NOMO-1 treated with DMSO at 0.1 percent for 48 hours (cell line): ENCODE data around the gene RASA1.

Source experiments
- DNase-seq: peaks from one replicate; lab custom pipeline; 2025; ENCODE audit not compliant: unreplicated experiment; lab: John Stamatoyannopoulos, UW

RASA1 gene

DNA sequence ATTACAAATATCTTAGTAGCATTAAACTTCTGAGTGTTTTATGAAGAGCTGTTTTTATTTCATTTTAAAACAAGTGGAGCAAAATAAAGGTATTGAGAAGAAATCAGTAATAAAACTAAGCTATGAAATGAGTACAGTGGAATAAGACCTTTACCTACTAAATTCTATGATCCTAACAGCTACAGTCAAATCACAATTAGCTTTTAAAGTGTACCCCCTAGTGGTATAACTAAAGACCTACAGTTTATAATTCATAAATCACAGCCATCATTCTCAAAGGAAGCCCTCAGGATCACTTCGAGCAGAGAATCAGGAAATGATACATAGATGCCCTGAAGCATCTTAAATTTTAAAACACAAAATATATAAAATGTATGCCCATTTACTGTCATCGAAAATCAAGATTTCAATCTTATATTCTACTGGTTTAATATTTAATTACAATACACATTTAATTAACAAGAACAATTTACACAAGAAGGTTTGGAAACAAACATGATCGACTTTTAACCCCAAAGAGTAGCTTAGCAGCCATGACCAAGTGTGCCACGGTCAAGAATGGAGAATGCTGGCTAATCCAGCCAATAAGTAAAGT lies 132.7 kb downstream of the RASA1 start:
- peak; percentile 70 for DNase-seq

DNA sequence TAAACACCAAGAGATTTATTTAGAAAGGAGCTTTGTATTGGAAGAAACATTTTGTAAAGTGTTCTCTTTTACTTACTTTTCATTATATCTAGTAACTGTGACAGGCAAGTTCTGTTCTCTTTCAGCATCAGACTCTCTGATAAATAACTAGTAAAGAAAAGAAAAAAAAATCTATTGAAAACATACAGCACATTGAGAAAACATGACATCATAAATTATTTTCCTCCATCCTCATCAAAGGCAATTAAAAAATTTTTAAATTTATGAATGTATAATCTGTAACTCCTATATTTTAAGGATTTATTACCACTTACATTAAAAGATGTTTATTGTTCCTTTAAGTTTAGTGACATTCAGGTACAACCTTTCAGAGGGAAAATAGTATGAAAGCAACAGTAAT lies 133.9 kb downstream of the RASA1 start:
- no peak for DNase-seq

DNA sequence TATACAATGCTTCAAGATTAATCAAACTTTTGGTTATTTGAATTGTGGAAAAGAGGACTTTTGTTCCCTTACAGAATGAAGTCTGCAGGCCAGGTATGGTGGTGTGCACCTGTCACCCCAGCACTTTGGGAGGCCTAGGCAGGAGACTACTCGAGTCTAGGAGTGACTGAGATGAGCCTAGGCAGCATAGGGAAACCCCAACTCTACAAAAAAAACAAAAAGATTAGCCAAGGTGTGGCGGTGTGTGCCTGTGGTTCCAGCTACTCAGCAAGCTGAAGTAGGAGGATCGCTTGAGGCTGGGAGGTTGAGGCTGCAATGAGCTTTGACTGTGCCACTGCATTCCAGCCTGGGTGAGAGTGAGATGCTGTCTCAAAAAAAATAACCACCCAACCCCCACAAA lies 135.7 kb downstream of the RASA1 start:
- DNase-seq: no peak

DNA sequence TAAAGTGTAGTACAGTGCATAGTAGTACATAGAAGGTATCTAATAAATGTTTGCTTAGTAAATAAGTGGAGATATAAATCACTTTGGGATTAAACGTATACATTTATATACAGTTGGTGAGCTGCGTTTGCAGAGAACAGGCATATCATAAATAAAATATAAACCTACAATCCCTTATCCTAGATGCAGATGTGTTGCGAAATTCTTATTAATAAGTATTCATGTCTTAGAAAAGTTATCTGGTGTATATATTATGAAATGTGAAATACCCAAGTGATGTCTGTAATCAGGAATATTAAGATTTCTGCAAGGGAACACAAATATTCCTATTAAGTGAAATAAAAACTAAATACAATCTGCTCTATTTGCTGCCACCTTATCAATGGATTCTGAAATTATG lies 136.2 kb downstream of the RASA1 start:
- DNase-seq: no peak

GRCh38 chr5:87404359-87404758 lies 136.7 kb downstream of the RASA1 start:
- no peak for DNase-seq

DNA sequence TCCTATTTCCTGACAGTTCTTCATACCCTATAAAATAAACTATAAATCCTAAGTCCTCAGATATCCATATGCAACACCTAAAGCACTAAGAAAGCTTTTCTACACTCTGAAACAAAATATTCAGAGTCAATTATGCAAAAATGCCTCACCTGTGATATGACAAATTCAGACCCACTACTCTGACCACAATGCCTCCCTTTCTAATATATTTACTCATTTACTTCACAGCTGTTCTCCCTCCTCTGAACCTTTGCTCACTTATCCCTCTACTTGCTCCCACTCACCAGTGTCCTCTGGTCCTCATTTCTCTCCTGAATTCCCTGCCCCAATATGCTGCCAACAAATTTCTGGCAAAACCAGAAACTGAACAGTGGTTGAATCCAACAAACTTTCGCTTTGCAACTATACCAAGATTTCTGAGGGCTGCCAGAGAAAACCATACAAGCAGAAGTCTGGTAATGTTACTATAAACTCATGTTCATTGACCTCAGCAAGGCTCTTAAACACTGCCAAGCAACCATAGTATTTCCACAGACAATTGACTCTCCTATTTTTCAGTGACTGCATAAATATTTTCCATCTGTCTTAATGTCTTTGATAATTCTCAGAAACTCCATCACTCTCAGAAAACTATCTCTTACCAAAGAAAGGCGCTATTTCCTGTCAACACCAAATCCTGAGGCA lies 137.9 kb downstream of the RASA1 start:
- no peak for DNase-seq

DNA sequence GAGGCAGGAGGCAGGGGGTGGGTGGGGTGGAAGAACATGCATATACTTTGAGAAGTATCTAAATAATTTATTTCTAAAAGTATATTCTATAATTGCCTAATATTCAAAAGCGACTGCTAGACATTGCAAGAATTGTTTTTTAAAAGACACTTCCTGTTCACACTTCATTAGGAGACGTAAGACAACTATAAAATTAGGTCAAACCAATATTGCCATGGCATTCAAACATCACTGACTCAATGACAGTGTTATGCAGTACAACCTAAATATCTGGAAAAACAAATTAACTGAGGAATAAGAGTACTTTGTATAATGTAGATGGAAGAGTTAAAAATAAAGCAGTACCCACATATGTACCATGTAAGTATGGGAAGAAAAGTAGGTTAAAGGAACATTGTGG lies 140.5 kb downstream of the RASA1 start:
- DNase-seq: no peak

GRCh38 chr5:87410931-87411330 lies 143.2 kb downstream of the RASA1 start:
- DNase-seq: no peak

DNA sequence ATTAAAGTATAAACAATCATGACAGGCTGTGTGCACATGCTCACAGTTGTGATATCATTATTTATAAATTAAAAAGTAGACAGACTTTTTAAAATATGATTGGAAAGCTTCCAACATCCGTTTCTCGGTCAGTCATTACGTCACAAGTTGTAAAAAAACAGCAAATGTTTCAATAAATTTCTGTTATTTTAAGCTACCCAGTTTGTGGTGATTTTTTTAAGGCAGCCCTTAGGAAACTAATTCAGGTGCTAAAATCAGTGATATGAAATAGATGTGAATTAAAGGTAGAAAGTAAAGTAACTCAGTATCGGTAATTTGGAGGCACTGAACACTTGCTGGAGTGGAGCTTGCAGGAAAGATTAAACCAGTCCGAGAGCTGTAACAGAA lies 143.9 kb downstream of the RASA1 start:
- DNase-seq: no peak

DNA sequence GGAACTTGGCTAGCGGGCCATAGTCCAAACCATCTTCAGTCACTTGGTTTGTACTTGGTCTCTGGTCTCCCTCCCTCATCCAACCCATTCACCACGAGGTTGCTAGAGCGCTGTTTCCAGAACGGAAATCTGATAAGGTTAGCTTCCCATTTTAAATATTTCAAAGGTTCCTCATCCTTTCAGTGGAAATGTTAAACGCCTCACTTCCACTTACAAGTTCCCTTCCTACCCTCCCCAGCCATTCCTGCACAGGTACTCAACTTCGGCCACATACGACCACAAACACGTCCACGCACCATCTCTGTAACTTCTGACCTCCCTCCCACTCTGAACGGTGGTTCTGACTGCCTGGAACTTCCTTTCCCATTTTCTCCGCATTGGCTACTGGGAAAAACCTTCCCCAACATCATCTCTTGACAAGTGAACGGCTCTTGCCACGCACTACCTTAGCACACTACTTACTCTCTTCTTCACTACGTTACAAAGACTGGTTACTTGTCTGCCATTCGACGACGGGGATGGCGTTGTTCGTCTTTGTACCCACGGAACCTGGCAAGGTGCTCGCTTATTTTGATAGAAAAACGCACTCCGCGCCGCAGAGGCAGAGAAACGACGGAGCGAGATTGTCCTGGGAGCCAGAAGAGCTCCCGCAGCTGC lies 144.4 kb downstream of the RASA1 start:
- DNase-seq: peak; percentile 38

DNA sequence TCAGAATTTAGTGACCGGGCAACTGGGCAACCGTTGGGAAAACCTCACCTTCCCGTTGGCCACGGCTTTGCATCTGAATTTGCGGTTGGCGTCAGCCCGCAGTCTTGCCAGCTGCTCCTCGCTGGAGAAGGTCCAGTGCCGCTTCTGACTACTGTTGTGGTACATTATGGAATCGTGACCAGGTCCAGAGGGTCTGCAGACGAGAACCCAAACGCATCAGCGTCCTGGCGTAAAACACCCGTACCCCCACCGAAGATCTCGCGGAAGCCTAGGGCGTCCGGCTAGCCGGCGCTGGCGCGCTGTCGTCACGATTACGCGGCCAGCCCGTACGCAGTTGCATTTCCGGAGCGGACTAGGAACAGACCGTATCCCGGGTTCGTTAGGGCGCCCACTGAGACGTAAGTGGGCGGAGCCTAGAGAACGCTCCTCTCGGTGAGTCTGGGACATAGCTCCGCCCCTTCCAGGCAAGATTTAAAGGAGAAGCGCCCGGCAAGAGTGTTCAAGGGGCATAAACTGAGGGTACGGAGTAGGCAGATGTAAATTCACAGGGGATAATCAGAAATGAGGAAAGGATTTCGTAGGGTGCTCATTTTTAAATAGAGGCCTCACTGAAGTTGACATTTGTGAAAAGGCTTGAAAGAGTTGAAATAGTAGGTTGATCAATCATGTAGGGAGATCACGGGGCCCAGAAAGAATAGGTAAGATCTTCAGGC lies 145.1 kb downstream of the RASA1 start, which contains the start of gene CCNH:
Gene CCNH (minus strand): TSS at position 301 of the 713 bp plus-strand sequence. CDS start 136 bp downstream, at position 165.
- peak; percentile 98 for DNase-seq

- DNase-seq: no peak
Observed at GRCh38 chr5:87413343-87413645, 145.6 kb downstream of the RASA1 start.

DNA sequence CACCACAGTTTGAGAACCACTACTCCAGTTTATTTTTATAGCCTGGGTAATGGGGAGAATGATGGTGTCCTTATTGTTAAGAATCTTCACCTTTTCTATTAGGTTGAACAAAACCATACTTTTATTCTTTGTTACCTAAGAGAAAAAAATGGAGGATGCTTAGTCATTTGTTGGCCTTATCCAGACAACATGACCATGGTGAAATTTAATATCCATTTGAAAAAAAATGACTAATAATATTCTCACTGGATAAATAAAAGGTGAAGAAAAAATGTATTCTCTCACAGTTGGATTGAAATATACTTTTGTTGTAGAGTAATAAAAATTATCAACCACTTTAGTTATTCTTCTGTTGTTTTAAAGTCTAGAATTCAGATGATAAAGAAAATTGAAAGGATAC lies 150.8 kb downstream of the RASA1 start:
- DNase-seq: no peak

GRCh38 chr5:87421307-87421706 lies 153.6 kb downstream of the RASA1 start:
- no peak for DNase-seq

DNA sequence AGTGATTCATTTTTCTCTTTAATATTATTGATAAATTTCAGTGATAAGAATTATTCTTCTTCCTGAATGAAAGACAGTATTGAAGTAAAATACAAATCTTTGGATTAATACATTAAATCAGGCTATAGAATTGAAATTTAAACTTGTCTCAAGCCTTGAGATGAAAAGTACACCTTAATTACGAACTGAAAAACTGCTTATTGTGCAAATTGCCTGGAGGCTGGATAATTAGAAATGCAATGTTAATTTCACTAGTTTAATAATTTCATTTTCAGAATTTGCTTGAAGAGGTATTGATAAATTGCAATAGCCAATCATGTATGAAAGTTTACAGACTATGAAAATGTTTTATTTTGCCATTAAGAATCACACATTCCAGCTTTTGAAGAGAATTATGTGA lies 156.1 kb downstream of the RASA1 start:
- DNase-seq: no peak

GRCh38 chr5:87430863-87431457 lies 163.3 kb downstream of the RASA1 start:
- no peak for DNase-seq

DNA sequence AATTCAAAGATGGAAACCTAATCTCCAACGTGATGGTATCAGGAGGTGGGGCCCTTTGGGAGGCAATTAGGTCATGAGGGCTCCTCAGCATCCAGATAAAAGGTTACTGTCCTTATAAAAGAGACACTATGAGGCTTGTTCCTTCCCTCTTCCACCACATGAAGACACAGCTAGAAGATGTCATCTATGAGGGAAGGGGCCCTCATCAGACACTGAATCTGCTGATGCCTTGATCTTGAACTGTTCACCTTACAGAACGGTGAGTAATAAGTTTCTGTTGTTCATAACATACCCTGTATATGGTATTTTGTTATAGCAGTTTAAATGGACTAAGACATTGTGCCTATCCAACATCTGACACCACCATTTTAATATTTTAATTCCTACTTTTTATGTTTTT lies 164.8 kb downstream of the RASA1 start:
- DNase-seq: no peak

DNA sequence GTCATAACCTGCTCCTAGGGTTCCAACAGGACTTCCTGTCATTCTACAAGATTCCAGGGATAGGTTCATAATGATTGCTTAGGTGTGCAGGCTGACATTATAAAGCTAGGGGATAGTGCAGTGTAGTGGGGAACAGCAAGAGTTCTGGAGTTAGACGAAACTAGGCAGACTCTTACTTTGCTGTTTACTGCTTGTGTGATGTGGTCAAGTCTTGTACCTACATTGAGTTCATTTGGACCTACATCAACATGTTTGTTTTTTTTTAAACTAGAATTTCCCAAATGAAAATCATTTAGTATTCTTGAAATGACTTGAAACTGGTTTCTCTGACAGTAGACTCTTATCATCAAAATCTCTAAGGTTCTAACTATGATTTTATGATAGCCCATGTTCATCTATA lies 166.3 kb downstream of the RASA1 start:
- no peak for DNase-seq

DNA sequence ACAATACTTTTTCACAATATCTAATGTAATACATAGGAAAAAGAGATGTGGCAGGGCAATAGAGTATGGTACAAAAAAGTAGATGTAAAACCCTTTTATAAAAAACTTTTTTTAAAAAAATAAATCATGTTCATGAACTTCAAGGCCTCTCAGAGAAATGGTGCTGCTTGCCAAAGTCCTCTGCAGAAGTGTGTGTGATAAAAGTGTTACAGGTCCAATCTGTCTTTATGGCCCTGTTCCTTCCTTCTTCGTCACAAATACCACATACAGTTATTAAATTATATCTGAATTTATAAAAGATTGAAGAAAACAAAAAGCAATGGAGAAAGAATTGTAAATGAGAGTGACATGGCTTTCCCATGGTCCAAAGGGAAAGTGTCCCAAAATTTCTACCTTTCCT lies 166.8 kb downstream of the RASA1 start:
- DNase-seq: no peak

GRCh38 chr5:87435144-87435694 lies 167.5 kb downstream of the RASA1 start:
- no peak for DNase-seq

DNA sequence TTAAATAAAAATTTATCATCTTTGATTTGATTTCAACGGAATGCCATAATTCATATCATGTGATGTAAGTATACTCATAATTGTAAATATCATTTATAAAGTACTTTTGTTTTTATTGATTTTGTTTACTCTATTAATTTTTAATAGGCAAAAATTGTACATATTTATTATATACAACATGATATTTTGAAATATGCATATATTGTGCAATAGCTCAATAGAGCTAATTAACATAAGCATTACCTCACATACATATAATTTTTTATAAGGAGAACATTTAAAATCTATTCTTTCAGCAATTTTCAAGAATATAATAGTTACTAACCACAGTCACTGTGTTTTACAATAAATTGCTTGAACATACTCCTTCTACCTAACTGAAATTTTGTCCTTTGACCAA lies 170.0 kb downstream of the RASA1 start:
- DNase-seq: no peak
